GM21367 (cell line): Measurements from ENCODE around the gene P2RY2.

Experiments used
- ATAC-seq: cut with Tn5 transposase; IDR thresholded peaks from one replicate; pipeline ENCODE4 v1.9.1; 2021; ENCODE audit not compliant: unreplicated experiment

Gene P2RY2

GRCh38 chr11:73281796-73282660 lies 63.9 kb downstream of the P2RY2 start:
- no peak for ATAC-seq

- ATAC-seq: no peak
These were observed 65.4 kb downstream of the P2RY2 start for GRCh38 chr11:73283276-73284000.

GRCh38 chr11:73284106-73284505 lies 66.0 kb downstream of the P2RY2 start:
- no peak for ATAC-seq

- ATAC-seq: no peak
These were observed 67.6 kb downstream of the P2RY2 start for GRCh38 chr11:73285721-73286120.
